Measurements from ENCODE around the gene RPRD2.

The RPRD2 gene

DNA sequence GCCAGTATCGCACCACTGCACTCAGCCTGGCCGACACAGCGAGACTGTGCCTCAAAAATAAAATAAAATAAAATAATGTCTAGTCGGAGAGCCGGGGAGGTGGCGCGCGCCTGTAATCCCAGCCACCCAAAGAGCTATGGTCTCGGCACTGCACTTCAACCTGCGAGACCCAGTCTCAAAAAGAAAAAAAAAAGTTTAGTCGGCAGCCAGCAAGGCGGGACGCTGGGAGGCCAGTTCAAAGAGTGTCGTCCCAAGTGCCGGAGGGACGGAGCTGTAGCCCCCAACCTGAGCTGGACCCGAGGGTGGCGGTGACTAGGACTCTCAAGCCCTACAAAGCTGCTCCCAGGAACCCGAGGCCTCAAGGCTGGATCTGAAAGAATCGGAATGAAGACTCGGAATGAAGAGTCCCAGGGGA lies 151.0 kb downstream of the RPRD2 start:
- DNase-seq (ENCODE audit: low read depth), result no peak

GRCh38 chr1:150515328-150516049 lies 151.5 kb downstream of the RPRD2 start, which contains the start of gene FALEC:
FALEC (plus strand) TSS chr1:150515752.
- DNase-seq (ENCODE audit: low read depth), result peak; percentile 90

GRCh38 chr1:150516050-150516591 lies 152.2 kb downstream of the RPRD2 start:
- DNase-seq (ENCODE audit: low read depth), result no peak

DNA sequence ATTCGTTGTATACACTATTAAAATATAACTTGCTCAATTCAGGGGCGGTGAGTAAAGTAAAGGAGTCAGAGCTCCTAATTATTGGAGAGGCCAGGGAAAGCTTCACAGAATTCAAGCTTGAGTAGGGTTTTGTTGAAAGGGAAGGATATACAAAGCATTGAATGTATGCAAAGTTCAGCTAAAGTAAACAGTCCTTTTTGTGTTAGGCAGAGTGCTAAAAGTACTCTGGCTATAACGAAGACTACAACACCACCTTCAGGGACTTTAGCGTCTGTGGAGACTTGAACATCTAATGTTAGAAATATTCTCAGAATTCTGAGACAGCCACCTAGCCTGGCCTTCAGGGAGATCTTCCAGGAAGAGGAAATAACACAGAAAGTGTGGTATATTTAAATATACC lies 152.7 kb downstream of the RPRD2 start:
- no peak for DNase-seq (ENCODE audit: low read depth)

DNA sequence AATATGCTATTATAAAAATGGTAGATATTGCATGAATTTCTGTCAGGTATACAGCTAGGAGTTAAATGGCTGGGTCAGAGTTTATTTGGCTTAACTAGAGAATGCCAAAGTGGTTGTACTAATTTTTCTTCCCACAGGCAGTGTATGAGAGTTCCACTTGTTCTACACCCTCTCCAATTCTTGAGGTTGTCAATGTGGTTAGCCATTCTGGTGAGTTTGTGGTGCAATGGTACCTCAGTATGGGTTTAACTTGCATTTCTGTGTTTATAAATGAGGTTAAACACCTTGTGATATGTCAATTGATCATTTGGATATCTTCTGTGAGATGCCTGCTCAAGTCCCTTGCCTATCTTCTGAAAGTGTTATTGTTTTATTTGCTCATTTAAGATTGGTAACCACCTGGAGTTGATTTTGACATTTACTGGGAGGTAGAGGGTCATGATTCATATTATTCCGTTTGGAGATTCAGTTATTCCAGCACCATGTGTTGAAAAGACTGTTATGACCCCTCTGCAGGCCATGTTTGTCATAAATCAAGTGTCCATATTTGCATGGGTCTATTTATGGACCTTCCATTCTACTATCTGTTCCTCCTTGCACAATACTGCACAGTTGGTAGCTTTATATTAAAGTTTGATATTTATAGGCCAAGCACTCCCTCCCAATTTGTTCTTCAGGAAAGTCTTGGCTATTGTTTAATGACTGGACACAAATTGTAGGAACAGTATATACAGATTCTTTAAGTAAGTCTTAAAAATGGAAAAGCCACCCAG lies 157.4 kb downstream of the RPRD2 start:
- no peak for DNase-seq (ENCODE audit: low read depth)

DNA sequence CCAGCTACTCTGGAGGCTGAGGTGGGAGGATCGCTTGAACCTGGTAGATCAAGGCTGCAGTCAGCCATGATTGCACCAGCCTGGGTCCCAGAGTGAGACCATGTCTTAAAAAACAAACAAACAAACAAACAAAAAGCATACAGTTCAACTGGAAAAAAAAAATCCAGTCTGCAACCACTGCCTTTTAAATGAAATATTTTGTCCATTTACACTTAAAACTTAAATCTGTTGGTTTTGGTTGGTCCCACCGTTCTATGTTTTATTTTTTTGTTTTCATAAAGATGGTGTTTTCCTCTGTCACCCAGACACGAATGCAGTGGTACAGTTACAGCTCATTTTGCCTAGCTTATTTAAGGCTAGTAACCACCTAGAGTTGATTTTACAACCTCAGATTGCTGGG lies 161.4 kb downstream of the RPRD2 start:
- no peak for DNase-seq (ENCODE audit: low read depth)
